BJ (cell line): ENCODE data around the gene P2RX3. TPM values are rescaled to one million over a fixed set of nuclear protein-coding genes. Genes with fewer than 3 reads are reported as not detected.

Experiments used
- CTCF ChIA-PET: fragments of 350-600 bp; formaldehyde crosslinking; extraction: SDS; loops from one replicate; lab custom pipeline; 2021; ENCODE audit warnings: antibody characterized with exemption, inconsistent platforms; lab: Yijun Ruan, JAX
- POLR2A ChIA-PET: fragments of 300-600 bp; sonication (Branson Sonifier 250); formaldehyde crosslinking; extraction: SDS; loops from one replicate; lab custom pipeline; 2021; ENCODE audit warnings: antibody characterized with exemption; lab: Charles Lee
- DNase-seq: peaks from one replicate; pipeline ENCODE4 v3.0.0-alpha.2; 2011; ENCODE audit warnings: low read depth
- H3K27me3 ChIP-seq: 2 replicates; pipeline ENCODE4 v1.6.0; 2011; ENCODE audit warnings: low read length; ENCODE audit not compliant: control insufficient read depth, insufficient read depth
- H3K36me3 ChIP-seq: 2 replicates; pipeline ENCODE4 v1.5.1; 2011; ENCODE audit warnings: low read length; ENCODE audit not compliant: control insufficient read depth, insufficient read depth
- H3K4me3 ChIP-seq: 2 replicates; pipeline ENCODE4 v1.5.1; 2011; ENCODE audit warnings: low read depth, mild to moderate bottlenecking, control low read depth, low read length
- polyA plus RNA-seq: library from polyadenylated mRNA; depleted of rRNA; stranded (reverse); fragments of >200 nt; gene quantifications from 2 replicates; pipeline ENCODE4 v1.2.3, GENCODE V29; 2011
- TF ChIP-seq, protein P1 (sequence below): IDR thresholded peaks from 2 replicates; pipeline ENCODE4 v1.5.1; 2011; ENCODE audit warnings: low read depth, mild to moderate bottlenecking, control low read depth, inconsistent platforms, low read length, moderate library complexity; ENCODE audit not compliant: insufficient read depth

The P2RX3 gene
- polyA plus RNA-seq, 1 experiment: not detected

DNA sequence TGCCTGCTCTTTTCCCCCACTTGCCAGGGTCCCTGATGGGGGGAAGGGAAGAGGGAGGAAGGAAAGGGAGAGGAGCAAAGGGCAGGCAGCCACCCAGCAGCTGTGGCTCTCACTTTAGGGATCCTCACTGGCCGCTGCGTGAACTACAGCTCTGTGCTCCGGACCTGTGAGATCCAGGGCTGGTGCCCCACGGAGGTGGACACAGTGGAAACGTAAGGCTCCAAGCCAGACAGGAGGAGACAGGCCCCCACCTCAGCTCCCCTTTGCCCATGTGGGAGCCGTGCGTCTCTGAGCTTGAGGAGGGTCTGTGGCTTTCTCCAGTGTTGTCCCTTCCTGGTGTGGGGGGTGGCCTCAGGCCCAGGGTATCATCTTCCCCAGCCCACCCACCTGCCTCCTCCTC is 9.9 kb downstream of the P2RX3 start:
- no peaks in the 10 kb centered on the region for H3K27me3 ChIP-seq
- H3K4me3 ChIP-seq: no peak overlapping the region
- ChIA-PET POLR2A (no interaction called here), CTCF (interaction anchor here (0.6 to 4.2 kb wide), 13 partner anchors 9 to 507 kb away, joined by 3 to 30 read pairs (median 3); no protein-coding TSS in a partner anchor)
- TF ChIP-seq, protein P1, sequence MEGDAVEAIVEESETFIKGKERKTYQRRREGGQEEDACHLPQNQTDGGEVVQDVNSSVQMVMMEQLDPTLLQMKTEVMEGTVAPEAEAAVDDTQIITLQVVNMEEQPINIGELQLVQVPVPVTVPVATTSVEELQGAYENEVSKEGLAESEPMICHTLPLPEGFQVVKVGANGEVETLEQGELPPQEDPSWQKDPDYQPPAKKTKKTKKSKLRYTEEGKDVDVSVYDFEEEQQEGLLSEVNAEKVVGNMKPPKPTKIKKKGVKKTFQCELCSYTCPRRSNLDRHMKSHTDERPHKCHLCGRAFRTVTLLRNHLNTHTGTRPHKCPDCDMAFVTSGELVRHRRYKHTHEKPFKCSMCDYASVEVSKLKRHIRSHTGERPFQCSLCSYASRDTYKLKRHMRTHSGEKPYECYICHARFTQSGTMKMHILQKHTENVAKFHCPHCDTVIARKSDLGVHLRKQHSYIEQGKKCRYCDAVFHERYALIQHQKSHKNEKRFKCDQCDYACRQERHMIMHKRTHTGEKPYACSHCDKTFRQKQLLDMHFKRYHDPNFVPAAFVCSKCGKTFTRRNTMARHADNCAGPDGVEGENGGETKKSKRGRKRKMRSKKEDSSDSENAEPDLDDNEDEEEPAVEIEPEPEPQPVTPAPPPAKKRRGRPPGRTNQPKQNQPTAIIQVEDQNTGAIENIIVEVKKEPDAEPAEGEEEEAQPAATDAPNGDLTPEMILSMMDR: no peak
- no peak for DNase-seq
- H3K36me3 ChIP-seq: no peaks in the 10 kb centered on the region

DNA sequence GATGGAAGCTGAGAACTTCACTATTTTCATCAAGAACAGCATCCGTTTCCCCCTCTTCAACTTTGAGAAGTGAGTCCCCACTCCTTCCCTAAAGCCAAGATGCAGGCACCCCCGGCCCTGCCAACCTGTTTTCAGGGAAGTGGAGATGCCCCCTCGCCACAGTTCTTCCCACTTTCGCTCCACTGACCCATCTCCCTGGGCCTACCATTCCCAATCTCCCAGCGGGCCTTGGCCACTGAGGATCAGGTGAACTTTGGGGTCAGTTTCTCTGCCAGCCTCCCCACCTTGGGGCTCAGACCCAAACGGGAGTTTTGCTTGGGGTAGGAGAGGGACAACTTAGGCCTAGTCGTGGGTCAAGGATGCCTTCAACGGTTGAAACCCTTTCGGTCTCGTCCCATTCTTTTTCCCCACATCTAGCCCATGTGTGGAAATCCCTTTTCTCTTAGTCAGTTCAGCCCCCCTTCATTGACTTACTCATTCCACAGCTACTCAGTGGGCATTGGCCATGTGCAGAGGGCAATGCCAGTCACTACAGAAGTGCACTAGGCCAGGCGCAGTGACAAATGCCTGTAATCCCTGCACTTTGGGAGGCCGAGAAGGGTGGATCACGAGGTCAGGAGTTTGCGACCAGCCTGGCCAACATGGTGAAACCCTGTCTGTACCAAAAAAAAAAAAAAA is 10.6 kb downstream of the P2RX3 start:
- H3K36me3 ChIP-seq: no peaks in the 10 kb centered on the region
- TF ChIP-seq, protein P1: no peak
- POLR2A ChIA-PET: no interaction called here
- H3K4me3 ChIP-seq: no peak overlapping the region
- CTCF ChIA-PET: interaction anchor here (0.6 to 4.2 kb wide), 14 partner anchors 11 to 505 kb away, joined by 3 to 30 read pairs (median 4); partner anchors contain the start of gene P2RX3
- no peak for DNase-seq
- H3K27me3 ChIP-seq: no peaks in the 10 kb centered on the region

DNA sequence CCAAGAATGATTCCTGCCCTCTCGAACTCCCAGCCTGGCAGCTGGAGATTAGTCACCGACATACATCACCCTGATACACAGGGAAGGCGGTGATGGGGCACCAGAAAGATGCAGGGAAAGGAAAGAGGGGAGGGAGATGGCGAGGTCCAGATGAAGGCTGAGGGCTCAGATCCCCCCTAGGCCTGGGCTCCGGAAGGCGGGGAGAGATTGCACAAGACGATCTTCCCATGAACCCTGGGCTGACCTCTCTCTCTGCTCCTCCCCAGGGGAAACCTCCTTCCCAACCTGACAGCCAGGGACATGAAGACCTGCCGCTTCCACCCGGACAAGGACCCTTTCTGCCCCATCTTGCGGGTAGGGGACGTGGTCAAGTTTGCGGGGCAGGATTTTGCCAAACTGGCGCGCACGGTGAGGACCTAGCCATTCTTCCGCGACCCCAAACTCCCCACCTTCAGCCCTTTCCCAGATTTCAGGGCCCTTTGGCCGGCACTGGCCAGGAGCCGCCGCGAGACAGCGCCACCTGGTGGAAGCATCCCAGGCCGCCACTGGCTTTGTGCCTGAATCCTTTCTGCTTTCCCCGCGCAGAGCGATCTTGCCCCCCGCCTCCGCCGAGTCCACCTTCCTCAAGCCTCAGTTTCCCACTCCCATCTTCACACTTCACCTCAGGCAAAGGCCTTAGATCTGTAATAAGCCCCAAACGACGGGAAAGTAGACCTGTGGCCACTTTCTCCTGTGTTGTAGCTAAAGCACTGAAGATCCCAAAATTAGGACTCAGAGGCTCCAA is 11.5 kb downstream of the P2RX3 start:
- ChIA-PET POLR2A (no interaction called here), CTCF (interaction anchor here (0.6 to 3.0 kb wide), 18 partner anchors 11 to 1613 kb away, joined by 3 to 32 read pairs (median 3); partner anchors contain the start of gene P2RX3)
- Histone ChIP-seq H3K36me3 (no peaks in the 10 kb centered on the region), H3K4me3 (no peak overlapping the region), H3K27me3 (no peaks in the 10 kb centered on the region; the same call in 1 of the 2 replicates)
- TF ChIP-seq, protein P1: peak; percentile 93
- DNase-seq: no peak

DNA sequence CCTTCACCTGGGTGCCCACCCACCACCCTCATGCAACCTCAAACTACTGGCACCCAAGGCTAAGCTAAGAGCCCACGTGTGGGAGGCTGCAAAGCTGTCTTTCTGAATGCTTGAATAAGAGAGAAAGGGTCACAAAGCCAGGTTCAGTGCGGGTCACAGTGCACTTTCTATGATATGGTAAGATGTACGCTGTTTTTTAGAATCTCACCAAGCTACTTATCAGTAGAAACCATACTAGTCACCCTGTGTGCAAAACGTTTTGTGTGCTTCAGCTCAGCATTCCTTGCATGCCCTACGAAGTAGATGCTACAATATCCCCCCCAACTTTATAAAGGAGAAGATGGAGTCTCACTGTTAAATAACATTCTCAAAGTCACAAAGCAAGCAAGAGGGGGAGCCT is 14.9 kb downstream of the P2RX3 start:
- Histone ChIP-seq H3K27me3 (no peaks in the 10 kb centered on the region; the same call in 1 of the 2 replicates), H3K36me3 (no peaks in the 10 kb centered on the region), H3K4me3 (no peak overlapping the region)
- no peak for DNase-seq
- CTCF ChIA-PET: interaction anchor here (0.6 to 2.3 kb wide), 6 partner anchors 9 to 936 kb away, joined by 3 to 9 read pairs (median 4); no protein-coding TSS in a partner anchor
- POLR2A ChIA-PET: no interaction called here
- TF ChIP-seq, protein P1: no peak

DNA sequence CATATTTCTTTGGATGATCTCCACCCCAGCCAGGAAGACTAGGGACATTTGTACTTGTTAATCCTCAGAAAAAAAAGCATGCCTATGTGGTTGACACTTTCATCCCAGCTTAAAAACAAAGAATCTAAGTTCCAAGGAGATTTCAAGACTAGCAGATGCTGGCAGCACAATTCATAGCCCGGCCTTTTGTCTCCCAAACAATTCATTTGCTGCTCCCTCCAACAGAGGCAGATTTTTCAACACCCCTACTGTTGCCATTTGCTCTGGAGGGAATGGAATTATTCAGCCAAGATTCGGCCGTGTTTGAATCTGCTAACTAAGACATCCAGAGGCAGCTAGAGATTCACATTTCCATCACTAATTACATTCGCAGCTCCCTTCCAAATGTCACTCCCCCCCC is 15.3 kb downstream of the P2RX3 start:
- ChIA-PET POLR2A (no interaction called here), CTCF (interaction anchor here (0.7 to 2.3 kb wide), 4 partner anchors 9 to 512 kb away, joined by 3 to 9 read pairs (median 5); no protein-coding TSS in a partner anchor)
- H3K36me3 ChIP-seq: no peaks in the 10 kb centered on the region

More for the DNA sequence above, 15.3 kb downstream of the P2RX3 start:
- Histone ChIP-seq H3K4me3 (no peak overlapping the region), H3K27me3 (no peaks in the 10 kb centered on the region; the same call in 1 of the 2 replicates)
- no peak for DNase-seq
- TF ChIP-seq, protein P1: no peak
